ENCODE results near the gene CITED4.
"Not testable (repeated sequence)": the region's sequence is repeated elsewhere in the genome, so short reads cannot be mapped to it uniquely, and the experiment has no call there.

CITED4 gene, protein sequence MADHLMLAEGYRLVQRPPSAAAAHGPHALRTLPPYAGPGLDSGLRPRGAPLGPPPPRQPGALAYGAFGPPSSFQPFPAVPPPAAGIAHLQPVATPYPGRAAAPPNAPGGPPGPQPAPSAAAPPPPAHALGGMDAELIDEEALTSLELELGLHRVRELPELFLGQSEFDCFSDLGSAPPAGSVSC

DNA sequence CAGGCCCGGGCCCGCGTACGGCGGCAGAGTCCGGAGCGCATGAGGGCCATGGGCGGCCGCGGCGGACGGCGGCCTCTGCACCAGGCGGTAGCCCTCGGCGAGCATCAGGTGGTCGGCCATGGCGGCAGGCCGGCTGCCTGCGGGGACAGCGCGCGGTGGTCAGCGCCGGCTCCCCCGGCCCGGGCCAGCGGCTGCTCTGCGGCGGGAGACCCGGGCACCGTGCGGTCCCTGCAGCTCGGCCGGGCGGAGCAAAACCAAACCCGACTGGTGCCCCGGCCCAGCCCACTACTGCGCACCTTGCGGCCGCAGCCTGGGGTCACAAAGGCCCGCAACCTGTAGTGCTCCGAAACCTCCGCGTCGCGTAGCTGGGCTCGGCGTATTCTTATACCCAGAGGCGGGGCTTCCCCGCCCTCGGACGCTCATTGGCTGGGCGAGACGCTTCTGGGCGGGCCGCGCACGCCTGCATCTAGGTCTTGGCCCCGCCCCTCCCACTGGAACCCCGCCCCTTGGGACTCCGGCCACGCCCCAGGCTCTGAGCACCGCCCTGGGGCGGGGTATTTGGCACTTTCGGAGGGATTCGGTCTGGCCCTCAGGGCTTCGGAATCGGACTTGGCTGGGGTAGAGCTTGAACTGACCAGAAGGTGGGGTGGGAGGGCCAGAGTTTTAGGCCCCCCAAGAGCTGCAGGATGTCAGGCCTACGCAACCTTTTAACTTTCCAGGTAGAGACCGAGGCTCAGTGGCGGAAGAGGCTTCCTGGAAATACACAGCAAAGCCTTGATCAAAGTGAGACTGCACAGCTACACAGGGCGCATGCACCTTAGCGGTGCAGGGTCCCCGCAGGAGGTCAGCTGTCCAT is at the start of gene CITED4:
TSS of gene CITED4 (minus strand) at position 356 of the 856 bp plus-strand sequence. CDS start at position 120, 236 bp downstream.
- DNase-seq (ENCODE audit: low read depth), result no peak

DNA sequence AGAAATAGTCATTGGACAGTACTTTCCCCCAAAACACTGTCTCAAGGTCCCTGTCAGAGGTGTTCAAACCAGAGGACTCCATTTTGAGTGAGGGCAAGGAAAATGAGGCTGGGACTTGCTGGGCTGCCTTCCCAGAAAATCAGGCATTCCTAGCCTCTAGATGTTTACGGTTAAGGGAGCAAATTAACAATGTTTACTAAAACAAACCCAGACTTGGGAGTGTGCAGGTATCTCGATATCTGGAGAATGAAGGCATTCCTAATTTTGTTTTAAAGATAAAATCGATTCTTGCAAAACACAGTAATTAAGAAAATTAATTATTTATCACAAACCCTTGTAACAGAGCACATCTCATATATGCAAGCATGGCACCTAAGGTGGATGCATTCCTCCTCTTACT is 48.9 kb upstream of the CITED4 start:
- no peak for DNase-seq (ENCODE audit: low read depth)

DNA sequence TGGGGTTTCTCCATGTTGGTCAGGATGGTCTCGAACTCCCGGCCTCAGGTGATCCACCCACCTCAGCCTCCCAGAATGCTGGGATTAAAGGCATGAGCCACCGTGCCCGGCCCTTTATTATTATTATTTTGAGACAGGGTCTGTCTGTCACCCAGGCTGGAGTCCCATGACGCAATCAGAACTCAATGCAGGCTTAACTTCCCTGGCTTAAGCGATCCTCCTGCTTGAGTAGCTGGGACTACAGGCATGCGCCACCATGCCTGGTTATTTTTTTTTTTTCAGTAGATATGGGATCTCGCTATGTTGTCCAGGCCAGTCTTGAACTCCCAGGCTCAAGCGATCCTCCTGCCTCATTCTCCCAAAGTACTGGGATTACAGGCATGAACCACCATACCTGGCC is 47.1 kb upstream of the CITED4 start:
- DNase-seq (ENCODE audit: low read depth), result no peak

DNA sequence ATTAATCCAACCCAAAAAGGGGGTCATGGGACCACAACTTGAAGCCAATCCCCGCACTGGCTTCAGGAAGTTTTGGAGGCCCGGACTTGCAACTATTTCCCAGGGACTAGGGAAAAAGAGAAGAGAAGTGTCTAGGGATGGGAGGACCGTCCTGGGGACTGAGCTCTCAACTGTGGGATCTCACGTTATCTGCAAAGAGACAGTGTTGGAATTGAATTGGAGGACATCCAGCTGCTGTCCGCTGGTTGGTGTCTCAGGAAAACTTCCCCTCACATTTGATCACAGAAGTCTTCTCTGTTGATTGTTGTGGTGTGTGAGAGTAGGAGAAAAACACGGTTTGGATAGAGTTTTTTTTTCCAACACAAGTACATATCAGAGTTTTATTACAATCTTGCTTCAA is 46.2 kb upstream of the CITED4 start:
- DNase-seq (ENCODE audit: low read depth), result no peak

DNA sequence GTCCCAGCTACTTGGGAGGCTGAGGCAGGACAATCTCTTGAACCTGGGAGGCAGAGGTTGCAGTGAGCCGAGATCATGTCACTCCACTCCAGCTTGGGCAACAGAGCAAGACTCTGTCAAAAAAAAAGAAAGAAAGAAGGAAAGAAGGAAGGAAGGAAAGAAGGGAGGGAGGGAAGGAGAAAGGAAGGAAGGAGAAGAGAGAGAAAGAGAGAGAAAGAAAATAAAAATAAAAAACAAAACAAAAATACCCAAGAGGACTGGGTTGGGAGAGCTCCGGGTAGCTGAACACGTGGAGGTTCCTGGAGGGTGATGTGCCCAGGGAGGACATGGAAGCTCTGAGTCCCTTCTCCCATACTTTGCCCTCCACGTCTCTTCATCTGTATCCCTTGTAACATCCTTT is 45.7 kb upstream of the CITED4 start:
- DNase-seq (ENCODE audit: low read depth), result no peak

DNA sequence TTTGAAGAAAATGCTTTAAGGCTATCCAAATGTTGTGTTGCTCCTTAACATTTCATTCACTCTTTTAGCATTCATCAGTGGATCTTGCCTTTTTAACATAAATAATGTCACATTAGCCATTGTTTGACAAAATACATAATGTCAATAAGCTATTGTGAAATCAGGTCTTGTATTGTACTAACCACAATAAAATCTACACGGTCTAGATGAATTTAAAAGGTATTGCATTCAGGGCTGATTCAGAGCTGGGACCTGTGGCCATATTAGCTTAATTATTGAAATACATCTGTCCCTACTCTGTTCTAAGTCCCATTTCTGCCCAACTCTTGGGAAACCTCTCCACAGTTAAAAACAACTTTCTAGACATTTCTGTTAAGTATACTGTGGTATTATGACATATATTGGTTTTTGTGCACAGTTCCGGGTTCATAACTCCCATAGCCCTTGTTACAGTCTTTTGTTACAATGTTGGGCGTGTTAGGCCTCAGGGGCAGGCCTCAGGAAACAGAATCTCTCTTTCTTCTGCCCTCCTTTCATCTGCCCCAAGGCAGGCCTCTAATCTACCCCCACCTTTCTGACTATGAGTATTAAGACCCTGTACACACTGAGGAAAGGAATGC is 44.7 kb upstream of the CITED4 start:
- no peak for DNase-seq (ENCODE audit: low read depth)

DNA sequence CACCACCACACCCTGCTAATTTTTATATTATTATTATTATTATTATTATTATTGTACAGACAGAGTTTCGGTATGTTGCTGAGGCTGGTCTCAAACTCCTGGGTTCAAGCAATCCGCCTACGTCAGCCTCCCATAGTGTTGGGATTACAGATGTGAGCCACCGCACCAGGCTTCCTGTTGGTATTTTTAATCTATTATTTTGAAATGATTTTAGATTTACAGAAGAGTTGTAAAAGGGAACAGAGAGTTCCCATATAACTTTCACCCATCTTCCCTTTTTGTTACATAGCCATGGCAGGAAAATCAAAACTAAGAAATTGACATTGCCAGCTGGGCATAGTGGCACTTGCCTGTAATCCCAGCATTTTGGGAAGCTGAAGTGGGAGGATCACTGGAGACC is 42.9 kb upstream of the CITED4 start:
- no peak for DNase-seq (ENCODE audit: low read depth)

DNA sequence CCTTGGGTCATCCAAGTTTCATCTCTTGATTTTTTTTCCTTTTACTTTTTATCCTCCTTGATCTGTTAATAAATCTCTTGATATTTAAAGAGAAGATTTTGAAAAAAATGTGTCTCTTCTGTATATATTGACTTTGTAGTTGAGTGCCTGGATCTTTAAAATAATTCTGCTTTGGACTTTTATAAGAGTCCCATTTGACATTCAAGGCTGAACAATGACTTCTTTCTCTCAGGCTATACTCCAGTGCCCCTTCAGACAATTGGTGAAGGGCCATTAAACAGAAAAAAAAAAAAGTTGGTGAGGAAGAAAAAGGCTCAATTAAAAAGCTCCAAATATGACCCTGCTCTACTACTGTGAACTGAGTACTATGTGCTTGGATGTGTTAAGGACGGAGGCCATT is 40.9 kb upstream of the CITED4 start:
- DNase-seq (ENCODE audit: low read depth), result no peak

DNA sequence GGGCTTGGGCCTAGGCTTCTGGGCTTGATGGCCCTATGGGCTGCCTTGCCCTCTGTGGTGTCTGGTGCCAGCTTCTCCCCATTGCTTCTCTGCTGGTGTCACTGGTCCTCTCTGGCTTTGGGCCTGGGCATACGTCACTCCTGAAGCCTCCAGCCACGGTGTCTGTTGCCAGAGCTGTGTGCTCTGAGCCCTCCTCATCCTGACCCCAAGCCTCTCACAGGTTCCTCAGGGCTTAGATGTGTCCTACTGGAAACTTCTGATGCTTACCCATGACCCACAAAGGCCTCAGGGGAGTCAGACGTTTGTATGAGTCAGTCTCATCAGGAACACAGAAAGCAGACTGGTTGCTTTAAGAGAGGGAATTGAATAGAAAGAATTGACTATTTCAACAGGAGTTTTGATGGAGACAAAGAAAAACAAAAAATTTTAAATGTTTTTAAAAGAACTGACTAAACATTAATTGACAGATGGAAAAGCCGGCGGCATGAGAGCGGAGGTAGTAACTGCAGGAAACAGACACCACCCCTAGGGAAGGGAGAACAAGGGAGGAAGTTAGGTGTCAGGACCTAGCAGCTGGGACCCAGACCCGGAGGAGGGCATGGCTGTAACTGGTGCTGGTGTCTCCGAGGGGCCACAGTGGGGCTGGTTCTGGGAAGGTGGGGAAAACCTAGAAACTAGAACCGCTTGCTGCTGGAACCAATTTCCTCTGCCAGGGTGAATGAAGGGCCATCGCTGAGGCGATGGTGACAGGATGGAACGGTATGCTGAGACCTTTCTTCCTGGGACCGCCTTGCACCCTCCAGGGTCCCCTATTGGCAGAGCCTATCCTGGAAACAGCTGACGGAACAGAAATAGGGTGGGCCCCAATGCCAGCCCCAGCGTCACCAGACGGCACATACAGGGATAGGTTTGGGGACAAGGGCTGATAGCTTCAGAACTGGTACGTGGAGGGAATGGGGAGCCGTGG is 40.0 kb upstream of the CITED4 start:
- peak; percentile 31 for DNase-seq (ENCODE audit: low read depth)

DNA sequence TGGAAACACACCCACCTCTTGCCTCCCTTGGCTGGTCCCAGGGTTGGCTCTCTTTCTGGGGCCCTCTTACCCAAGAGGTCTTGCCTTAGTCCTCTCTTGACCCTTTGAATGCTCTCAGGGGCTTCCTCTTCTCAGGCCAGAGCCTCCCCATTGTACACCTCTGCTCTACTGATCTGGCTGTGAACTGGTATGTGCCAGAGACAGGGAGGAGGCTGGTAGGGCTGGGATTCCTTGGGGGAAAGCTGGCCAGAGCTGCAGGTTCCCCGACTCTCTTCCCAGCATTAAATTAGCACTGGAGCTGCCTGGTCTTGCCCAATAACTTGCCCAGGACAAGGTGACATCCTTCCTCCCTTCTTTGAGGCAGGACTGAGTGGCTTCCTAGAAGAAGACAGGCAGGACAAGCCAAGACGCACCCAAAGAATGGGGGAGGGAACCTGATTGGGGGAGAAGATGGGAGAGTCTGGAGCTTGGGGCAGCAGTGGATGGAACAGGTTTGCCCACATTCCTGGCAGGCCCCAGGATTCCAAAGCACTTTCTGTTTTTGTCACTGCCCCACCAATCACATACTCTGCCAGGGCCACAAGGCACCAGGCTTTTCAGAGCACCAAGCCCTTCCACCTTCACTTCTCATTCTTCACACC is 37.2 kb upstream of the CITED4 start:
- DNase-seq (ENCODE audit: low read depth), result no peak

DNA sequence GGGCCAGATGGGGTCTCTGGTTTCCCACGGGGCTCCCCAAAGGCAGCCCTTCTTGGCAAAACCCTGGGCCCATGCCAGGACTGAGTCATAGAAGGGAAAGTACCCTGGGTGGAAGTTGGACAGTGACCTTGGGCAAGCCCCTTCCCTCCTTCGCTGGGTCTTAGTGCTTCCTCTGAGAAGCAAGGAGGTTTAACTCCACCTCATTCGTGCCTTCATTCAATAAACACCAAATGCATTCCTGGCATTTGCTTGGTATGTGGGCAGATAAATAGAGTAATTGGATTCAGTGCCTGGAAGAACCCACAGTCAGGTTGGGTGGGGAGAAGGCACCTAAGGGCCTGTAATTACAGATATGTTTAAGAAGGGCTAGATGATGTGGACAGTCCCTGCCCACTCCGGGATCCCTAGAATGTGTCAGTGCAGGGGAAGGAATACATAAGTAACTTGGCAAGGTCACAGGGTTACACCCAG is 36.3 kb upstream of the CITED4 start:
- DNase-seq (ENCODE audit: low read depth), result no peak

DNA sequence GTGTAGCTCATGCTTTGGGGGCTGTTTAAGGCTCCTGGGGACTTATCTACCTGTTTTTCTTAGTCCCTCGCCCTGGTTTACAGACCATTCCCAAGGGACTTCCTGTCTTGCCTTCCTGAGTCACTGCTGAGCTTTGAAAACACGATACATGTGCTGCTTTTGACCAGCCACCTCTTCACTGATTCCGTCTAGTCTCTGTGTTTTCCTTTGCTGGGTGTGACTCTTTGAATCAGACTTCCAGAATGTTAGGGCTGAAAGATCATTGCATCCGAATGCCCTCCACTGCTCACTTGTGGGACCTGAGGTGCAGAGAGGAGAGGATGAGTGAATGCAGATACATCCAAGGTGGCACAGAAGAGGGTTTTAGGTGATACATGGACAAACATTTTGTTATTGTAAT is 35.4 kb upstream of the CITED4 start:
- DNase-seq (ENCODE audit: low read depth), result no peak

DNA sequence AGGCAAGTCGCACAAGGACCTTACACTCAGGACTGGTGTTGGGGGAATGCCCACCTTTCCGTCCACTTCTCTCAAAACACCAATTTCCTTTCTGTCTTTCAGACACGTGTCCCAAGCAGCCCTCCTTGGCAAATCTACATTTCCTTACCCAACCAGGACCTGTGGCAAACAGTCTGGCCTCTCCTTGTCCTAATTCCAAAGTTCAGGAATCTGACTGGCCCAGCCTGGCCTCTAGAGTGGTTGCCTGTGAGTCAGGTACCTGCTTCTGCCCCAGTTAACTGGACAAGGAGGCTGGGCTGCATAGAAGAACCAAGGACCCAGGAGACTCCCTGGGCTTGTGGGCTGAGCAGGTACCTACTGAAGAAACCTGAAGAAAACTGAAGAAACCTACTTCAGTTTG is 34.3 kb upstream of the CITED4 start:
- DNase-seq (ENCODE audit: low read depth), result no peak

DNA sequence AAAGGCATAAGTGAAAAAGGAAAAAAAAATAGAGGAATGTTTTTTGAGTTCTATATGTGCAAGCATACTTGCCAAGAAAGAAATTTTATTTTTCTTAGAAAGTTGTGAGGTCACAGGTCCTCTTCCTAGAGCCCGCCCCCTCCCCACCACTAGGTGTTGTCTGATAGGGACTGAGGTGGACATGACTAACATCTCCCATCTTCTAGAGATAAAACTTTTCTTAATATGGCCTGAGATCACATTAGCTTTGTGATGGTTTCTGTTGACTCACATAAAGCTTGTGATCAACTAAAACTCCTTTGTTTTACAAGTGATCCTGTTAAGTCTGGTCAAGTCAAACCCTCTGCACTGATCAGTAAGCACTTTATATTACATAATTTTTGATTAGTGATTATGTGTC is 33.4 kb upstream of the CITED4 start:
- no peak for DNase-seq (ENCODE audit: low read depth)

DNA sequence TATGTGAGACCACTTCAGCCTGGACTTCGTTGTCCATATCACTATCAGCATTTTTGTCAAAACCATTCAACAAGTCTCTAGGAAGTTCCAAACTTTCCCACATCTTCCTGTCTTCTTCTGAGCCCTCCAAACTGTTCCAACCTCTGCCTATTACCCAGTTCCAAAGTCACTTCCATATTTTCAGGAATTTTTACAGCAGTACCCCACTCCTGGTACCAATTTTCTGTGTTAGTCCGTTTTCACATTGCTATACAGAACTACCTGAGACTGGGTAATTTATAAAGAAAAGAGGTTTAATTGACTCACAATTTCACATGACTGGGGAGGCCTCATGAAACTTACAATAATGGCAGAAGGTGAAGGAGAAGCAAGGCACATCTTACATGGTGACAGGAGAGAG is 32.7 kb upstream of the CITED4 start:
- DNase-seq (ENCODE audit: low read depth), result not testable (repeated sequence)

DNA sequence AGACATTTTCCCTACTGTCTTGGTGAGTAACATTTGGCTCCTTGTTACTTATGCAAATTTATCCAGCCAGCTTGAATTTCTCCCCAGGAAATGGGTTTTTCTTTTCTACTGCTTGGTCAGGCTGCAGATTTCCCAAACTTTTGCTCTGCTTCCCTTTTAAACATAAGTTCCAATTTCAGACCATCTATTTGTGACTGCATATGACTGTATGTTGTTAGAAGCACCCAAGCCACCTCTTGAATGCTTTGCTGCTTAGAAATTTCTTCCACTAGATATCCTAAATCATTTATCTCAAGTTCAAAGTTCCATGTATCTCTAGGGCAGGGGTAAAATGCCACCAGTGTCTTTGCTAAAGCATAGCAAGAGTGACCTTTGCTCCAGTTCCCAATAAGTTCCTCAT is 32.3 kb upstream of the CITED4 start:
- DNase-seq (ENCODE audit: low read depth), result no peak

DNA sequence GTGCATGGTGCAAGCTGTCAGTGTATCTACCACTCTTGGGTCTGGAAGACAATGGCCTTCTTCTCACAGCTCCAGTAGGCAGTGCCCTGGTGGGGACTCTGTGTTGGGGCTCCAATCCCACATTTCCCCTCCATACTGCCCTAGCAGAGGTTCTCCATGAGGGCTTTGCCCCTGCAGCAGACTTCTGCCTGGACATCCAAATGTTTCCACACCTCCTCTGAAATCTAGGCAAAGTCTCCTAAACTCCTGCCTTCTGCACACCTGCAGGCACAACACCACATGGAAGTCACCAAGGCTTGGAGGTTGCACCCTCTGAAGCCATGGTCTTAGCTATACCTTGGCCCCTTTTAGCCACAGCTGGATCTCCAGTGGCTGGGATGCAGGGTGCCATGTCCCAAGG is 31.8 kb upstream of the CITED4 start:
- no peak for DNase-seq (ENCODE audit: low read depth)

DNA sequence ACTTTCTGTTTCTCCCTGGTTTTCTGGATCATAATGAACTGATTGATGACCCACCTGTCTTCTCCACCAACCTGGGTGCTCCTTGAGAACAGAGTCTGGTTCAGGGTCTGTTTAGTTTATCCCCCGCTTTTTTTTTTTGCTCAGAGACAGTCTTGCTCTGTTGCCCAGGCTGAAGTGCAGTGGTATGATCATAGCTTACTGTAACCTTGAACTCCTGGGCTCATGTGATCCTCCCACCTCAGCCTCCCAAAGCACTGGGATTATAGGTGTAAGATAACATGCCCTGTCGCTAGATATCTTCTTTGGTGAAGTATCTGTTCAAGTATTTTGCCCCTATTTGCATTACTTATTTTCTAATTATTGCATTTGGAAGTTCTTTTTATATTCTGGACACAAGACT is 30.2 kb upstream of the CITED4 start:
- no peak for DNase-seq (ENCODE audit: low read depth)

DNA sequence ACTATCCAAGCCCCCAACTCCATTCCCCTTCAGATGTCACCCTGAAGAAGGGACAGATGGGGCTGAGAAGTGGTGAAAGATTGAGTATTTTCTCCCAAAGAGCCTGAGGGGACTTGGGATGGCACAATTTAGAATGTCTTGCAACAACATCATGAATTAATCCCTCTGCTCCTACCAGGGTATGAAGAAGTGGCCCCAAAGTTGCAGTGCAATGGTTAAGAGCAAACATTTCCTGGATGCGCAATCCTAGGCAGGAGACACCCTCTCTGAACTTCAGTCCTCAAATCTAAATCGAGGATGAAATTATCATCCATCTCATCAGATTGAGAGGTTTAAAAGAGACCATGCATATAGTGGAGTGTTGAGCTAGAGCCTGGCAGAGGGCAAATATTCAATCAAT is 28.6 kb upstream of the CITED4 start:
- DNase-seq (ENCODE audit: low read depth), result no peak

DNA sequence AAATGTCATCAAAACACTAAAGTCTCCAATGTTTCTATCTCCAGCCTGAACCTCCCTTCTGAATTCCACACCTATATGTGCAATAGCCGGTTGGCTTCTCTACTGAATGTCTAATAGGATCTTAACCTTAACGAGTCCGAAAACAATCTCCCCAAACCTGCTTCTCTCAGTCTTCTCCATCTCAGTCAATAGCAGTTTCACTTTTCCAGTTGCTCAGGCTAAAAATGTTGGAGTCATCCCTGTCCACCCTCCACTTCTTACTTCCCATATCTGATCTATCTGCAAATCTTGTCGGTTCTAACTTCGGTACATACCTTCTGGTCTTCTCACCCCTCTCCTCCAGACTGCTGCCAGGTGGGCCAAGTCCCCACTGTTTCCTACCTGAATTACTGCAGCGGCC is 25.5 kb upstream of the CITED4 start:
- DNase-seq (ENCODE audit: low read depth), result no peak

DNA sequence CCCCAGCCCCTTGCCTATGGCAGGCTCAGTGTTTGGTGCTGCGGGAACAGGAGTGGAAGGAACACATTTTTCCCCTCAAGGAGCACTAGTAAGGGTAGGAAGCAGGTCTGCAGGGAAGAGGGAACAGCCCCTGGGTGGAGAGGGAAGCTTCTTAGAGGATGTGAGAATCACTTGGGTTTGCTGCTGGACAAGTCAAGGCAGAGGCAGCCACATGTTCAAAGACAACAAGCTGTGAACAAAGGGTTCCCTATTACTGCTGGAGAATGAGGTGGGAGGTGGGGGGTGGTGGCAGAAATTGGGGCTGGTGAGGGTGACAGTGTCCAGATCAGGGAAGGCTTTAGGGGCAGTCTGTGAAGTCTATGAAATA is 24.8 kb upstream of the CITED4 start:
- no peak for DNase-seq (ENCODE audit: low read depth)
